GM19468 (cell line): ENCODE measurements around the gene N4BP2.
A peak's percentile ranks its signal among the peaks of the same experiment; 100 is the strongest.
"Not testable (repeated sequence)": the region's sequence is repeated elsewhere in the genome, so short reads cannot be mapped to it uniquely, and the experiment has no call there.

ENCODE experiments used
- ATAC-seq: cut with Tn5 transposase; IDR thresholded peaks from one replicate; pipeline ENCODE4 v1.9.1; 2021; ENCODE audit warnings: mild to moderate bottlenecking, moderate library complexity, moderate number of reproducible peaks; ENCODE audit not compliant: unreplicated experiment; ENCODE audit errors: extremely low read depth

The N4BP2 gene

GRCh38 chr4:40147490-40147889 lies 90.8 kb downstream of the N4BP2 start:
- ATAC-seq = not testable (repeated sequence)

- peak; percentile 44 for ATAC-seq
These were observed 93.3 kb downstream of the N4BP2 start for GRCh38 chr4:40149960-40150385.

- ATAC-seq = no peak
These were observed 94.3 kb downstream of the N4BP2 start for GRCh38 chr4:40150932-40151331.

- ATAC-seq = no peak
These were observed 96.0 kb downstream of the N4BP2 start for GRCh38 chr4:40152637-40153036.

GRCh38 chr4:40157436-40157835 lies 100.8 kb downstream of the N4BP2 start:
- ATAC-seq = no peak

GRCh38 chr4:40160258-40160657 lies 103.6 kb downstream of the N4BP2 start:
- ATAC-seq = no peak

- no peak for ATAC-seq
These were observed 107.8 kb downstream of the N4BP2 start for GRCh38 chr4:40164459-40164858.

- no peak for ATAC-seq
These were observed 109.3 kb downstream of the N4BP2 start for GRCh38 chr4:40165916-40166315.

- no peak for ATAC-seq
These were observed 111.4 kb downstream of the N4BP2 start for GRCh38 chr4:40168070-40168469.

- ATAC-seq = peak; percentile 27
These were observed 113.9 kb downstream of the N4BP2 start for GRCh38 chr4:40170588-40170987.

GRCh38 chr4:40173470-40173875 lies 116.8 kb downstream of the N4BP2 start:
- no peak for ATAC-seq

GRCh38 chr4:40176602-40177001 lies 120.0 kb downstream of the N4BP2 start:
- no peak for ATAC-seq

GRCh38 chr4:40177591-40177990 lies 120.9 kb downstream of the N4BP2 start:
- ATAC-seq = no peak

- ATAC-seq = no peak
These were observed 122.0 kb downstream of the N4BP2 start for GRCh38 chr4:40178672-40179071.

GRCh38 chr4:40179360-40179759 lies 122.7 kb downstream of the N4BP2 start:
- ATAC-seq = no peak

- no peak for ATAC-seq
These were observed 123.7 kb downstream of the N4BP2 start for GRCh38 chr4:40180356-40180755.

GRCh38 chr4:40182001-40182400 lies 125.4 kb downstream of the N4BP2 start:
- no peak for ATAC-seq

- ATAC-seq = no peak
These were observed 126.3 kb downstream of the N4BP2 start for GRCh38 chr4:40182954-40183353.

- ATAC-seq = no peak
These were observed 127.2 kb downstream of the N4BP2 start for GRCh38 chr4:40183615-40184411.

- peak; percentile 31 for ATAC-seq
These were observed 129.4 kb downstream of the N4BP2 start for GRCh38 chr4:40185830-40186664.

GRCh38 chr4:40186665-40187014 lies 130.0 kb downstream of the N4BP2 start:
- ATAC-seq = no peak
